Chondrocyte (in vitro differentiated cells): ENCODE data around the gene RAI1. TPM values are rescaled to one million over a fixed set of nuclear protein-coding genes. Genes with fewer than 3 reads are reported as not detected.
A peak's percentile ranks its signal among the peaks of the same experiment; 100 is the strongest.

Source experiments
- DNase-seq: peaks from one replicate; pipeline ENCODE4 v3.0.0; 2021; ENCODE audit warnings: mixed read lengths, low spot score
- H3K27ac Mint-ChIP-seq: one replicate; pipeline ENCODE4 v1.8.0; 2021; ENCODE audit warnings: mild to moderate bottlenecking, moderate library complexity, mixed read lengths; ENCODE audit not compliant: unreplicated experiment
- H3K27me3 Mint-ChIP-seq: 2 replicates; pipeline ENCODE4 v1.8.0; 2021; ENCODE audit warnings: low read depth, mixed read lengths
- H3K36me3 Mint-ChIP-seq: 2 replicates; pipeline ENCODE4 v1.8.0; 2021; ENCODE audit warnings: low read depth, mixed read lengths
- H3K4me1 Mint-ChIP-seq: 2 replicates; pipeline ENCODE4 v1.8.0; 2021; ENCODE audit warnings: low read depth, mild to moderate bottlenecking, mixed read lengths
- H3K4me3 Mint-ChIP-seq: one replicate; pipeline ENCODE4 v1.8.0; 2021; ENCODE audit warnings: mild to moderate bottlenecking, moderate library complexity, mixed read lengths; ENCODE audit not compliant: unreplicated experiment
- H3K9me3 Mint-ChIP-seq: 2 replicates; pipeline ENCODE4 v1.8.0; 2021; ENCODE audit warnings: low read depth, mixed read lengths
- total RNA-seq: library from RNA; stranded (reverse); gene quantifications from 3 replicates; pipeline ENCODE4 v1.2.1, GENCODE V29; 2021
- TF ChIP-seq, protein P1 (sequence below): fragments of 200-600 bp; sonication (generic); IDR thresholded peaks from 2 replicates; pipeline ENCODE4 v1.5.0; 2021; ENCODE audit warnings: antibody characterized with exemption, mild to moderate bottlenecking, moderate library complexity

The RAI1 gene
- total RNA-seq, 1 donor from 2014 or later: 28.7 TPM

- no peaks in the 10 kb centered on the region for H3K9me3 Mint-ChIP-seq
- DNase-seq: no peak
- TF ChIP-seq, protein P1, sequence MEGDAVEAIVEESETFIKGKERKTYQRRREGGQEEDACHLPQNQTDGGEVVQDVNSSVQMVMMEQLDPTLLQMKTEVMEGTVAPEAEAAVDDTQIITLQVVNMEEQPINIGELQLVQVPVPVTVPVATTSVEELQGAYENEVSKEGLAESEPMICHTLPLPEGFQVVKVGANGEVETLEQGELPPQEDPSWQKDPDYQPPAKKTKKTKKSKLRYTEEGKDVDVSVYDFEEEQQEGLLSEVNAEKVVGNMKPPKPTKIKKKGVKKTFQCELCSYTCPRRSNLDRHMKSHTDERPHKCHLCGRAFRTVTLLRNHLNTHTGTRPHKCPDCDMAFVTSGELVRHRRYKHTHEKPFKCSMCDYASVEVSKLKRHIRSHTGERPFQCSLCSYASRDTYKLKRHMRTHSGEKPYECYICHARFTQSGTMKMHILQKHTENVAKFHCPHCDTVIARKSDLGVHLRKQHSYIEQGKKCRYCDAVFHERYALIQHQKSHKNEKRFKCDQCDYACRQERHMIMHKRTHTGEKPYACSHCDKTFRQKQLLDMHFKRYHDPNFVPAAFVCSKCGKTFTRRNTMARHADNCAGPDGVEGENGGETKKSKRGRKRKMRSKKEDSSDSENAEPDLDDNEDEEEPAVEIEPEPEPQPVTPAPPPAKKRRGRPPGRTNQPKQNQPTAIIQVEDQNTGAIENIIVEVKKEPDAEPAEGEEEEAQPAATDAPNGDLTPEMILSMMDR: no peak
- no peaks in the 10 kb centered on the region for H3K36me3 Mint-ChIP-seq
- no peak overlapping the region for H3K4me3 Mint-ChIP-seq
- peak overlapping the region; percentile 41 for H3K27ac Mint-ChIP-seq
- H3K4me1 Mint-ChIP-seq: peaks cover 10% of the 10 kb centered on the region
- no peaks in the 10 kb centered on the region for H3K27me3 Mint-ChIP-seq
Observed at GRCh38 chr17:17666111-17666714, 15.0 kb upstream of the RAI1 start.

DNA sequence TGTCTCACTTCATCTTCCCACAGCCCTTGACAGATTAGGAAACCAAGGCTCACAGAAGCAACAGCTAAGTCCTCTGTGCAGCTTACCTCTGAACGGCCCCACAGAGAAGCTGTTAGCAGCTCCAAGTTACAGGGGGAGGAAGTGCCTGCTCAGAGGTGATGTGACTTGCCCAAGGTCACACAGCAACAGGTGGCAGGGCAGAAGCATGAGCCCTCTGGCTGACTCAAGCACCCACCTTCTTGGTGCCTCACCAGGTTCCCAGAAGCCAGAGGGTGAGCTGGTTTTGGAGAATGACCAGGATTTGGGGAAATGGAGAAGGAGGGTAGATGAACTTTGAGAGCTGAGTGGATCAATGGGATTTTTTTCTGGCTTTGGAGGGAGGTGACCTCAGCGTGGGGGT, 14.0 kb upstream of the RAI1 start:
- Mint-ChIP-seq H3K27me3 (no peaks in the 10 kb centered on the region), H3K4me1 (peaks cover 10% of the 10 kb centered on the region), H3K36me3 (no peaks in the 10 kb centered on the region), H3K9me3 (no peaks in the 10 kb centered on the region), H3K4me3 (no peak overlapping the region), H3K27ac (no peak overlapping the region)
- TF ChIP-seq, protein P1: no peak
- no peak for DNase-seq

- Mint-ChIP-seq H3K27ac (no peak overlapping the region), H3K36me3 (no peaks in the 10 kb centered on the region), H3K27me3 (no peaks in the 10 kb centered on the region), H3K9me3 (no peaks in the 10 kb centered on the region), H3K4me3 (no peak overlapping the region), H3K4me1 (peaks cover 14% of the 10 kb centered on the region)
- TF ChIP-seq, protein P1: no peak
- DNase-seq: no peak
Observed at GRCh38 chr17:17667947-17668346, 13.3 kb upstream of the RAI1 start.

GRCh38 chr17:17668358-17668757, 12.9 kb upstream of the RAI1 start:
- Mint-ChIP-seq H3K4me3 (no peak overlapping the region), H3K9me3 (no peaks in the 10 kb centered on the region), H3K4me1 (peaks cover 10% of the 10 kb centered on the region), H3K36me3 (no peaks in the 10 kb centered on the region), H3K27ac (no peak overlapping the region), H3K27me3 (no peaks in the 10 kb centered on the region)
- DNase-seq: no peak
- TF ChIP-seq, protein P1: no peak

DNA sequence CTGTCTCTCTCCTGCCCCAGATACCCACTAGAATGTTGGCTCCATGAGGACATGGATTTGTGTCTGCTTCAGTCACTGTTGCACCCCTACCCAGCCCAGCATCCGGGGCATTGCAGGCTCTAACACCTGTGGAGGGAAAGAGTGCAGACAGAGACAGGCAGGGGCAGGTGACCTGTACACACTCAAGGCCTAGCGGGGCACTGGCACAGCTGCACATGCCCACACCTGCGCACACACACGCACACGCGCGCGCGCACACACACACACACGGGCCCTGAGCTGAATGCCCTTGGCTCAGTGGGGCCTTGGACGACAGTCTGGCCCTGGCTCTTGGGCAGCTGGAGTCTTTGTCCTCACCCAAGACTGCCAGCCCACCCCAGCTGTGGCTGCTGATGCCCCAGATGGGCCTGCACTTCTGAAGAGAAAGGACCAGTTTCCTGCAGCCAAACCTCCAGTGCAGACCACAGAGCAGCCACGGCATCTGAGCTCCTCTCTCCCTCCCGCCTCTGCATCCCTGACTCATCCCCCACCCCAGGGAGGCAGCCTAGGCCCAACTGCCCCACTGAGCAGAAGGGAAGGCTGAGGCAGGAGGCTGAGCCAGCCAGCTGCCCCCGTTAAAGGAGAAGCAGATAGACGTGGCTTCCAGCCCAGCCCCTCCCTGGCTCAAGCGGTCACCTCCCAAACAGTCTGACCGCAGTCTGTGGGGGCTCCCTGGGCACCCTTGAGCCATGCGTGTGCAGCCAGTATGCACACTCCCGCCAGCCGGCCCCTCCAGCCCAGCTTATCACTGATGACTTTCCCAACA, 12.3 kb upstream of the RAI1 start:
- no peak for DNase-seq
- Mint-ChIP-seq H3K27me3 (no peaks in the 10 kb centered on the region), H3K36me3 (no peaks in the 10 kb centered on the region), H3K27ac (no peak overlapping the region), H3K4me1 (peaks cover 6% of the 10 kb centered on the region), H3K4me3 (no peak overlapping the region), H3K9me3 (no peaks in the 10 kb centered on the region)
- TF ChIP-seq, protein P1: no peak
